Breast epithelium (tissue), 3 donors: Measurements from ENCODE around the gene C16orf87.

Source experiments
- POLR2A ChIP-seq: fragments of 450-650 bp; IDR thresholded peaks from one replicate; pipeline ENCODE4 v1.6.1; 2016; ENCODE audit warnings: antibody characterized with exemption, mild to moderate bottlenecking, moderate library complexity
- TF ChIP-seq, protein P1 (sequence below), 3 donors: fragments of 450-650 bp; IDR thresholded peaks; one replicate each; pipeline ENCODE4 v1.5.1; 2016 to 2017; ENCODE audit warnings: antibody characterized with exemption in 3 of 3, mild to moderate bottlenecking in 3 of 3, moderate library complexity in 3 of 3

GRCh38 chr16:46850619-46851555 is 19.9 kb upstream of the C16orf87 start:
- no peak for TF ChIP-seq POLR2A
- TF ChIP-seq, protein P1, sequence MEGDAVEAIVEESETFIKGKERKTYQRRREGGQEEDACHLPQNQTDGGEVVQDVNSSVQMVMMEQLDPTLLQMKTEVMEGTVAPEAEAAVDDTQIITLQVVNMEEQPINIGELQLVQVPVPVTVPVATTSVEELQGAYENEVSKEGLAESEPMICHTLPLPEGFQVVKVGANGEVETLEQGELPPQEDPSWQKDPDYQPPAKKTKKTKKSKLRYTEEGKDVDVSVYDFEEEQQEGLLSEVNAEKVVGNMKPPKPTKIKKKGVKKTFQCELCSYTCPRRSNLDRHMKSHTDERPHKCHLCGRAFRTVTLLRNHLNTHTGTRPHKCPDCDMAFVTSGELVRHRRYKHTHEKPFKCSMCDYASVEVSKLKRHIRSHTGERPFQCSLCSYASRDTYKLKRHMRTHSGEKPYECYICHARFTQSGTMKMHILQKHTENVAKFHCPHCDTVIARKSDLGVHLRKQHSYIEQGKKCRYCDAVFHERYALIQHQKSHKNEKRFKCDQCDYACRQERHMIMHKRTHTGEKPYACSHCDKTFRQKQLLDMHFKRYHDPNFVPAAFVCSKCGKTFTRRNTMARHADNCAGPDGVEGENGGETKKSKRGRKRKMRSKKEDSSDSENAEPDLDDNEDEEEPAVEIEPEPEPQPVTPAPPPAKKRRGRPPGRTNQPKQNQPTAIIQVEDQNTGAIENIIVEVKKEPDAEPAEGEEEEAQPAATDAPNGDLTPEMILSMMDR (IDR thresholded peaks at IDR 0.05): no peak
